HepG2 (cell line): Measurements from ENCODE around the gene SLC45A1.

Experiments
- GABPA ChIP-seq, 2 experiments: IDR thresholded peaks; 2 replicates each; pipeline ENCODE4 v1.6.1; 2011 to 2016; ENCODE audit warnings: low read depth in 2 of 2, low read length in 1 of 2, missing biosample characterization in 1 of 2, missing genetic modification characterization in 1 of 2
- TF ChIP-seq, protein P1 (sequence below): sonication (generic); formaldehyde crosslinking; IDR thresholded peaks from 2 replicates; pipeline ENCODE4 v1.5.0; 2020; ENCODE audit warnings: mild to moderate bottlenecking, missing genetic modification reagents, moderate library complexity

DNA sequence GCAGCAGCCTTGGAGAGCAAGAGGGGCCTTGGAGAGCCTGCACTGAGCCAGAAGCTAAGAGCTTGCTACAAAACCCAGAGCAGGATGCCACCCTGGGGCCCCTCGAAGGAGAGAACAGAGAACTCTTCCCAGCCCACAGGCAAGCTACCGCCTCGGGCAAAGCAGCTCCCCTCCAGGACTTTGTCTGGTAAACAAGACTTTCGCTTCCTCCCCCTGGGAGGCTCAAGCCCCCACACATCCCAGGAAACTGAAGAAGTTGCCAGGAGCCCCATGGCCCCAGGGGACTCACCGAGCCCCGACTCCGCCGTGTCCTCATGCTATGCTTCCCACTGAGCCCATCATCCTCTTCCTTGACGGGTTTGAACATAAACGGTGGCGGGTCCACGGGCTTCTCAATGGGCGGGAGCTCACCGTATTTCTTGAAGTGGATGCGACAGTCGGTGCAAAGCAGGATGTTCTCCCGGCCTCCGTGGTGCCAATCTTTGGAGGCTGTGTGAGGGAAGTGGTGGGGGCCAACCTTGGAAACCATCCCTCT is 45.9 kb downstream of the SLC45A1 start:
- TF ChIP-seq, protein P1, sequence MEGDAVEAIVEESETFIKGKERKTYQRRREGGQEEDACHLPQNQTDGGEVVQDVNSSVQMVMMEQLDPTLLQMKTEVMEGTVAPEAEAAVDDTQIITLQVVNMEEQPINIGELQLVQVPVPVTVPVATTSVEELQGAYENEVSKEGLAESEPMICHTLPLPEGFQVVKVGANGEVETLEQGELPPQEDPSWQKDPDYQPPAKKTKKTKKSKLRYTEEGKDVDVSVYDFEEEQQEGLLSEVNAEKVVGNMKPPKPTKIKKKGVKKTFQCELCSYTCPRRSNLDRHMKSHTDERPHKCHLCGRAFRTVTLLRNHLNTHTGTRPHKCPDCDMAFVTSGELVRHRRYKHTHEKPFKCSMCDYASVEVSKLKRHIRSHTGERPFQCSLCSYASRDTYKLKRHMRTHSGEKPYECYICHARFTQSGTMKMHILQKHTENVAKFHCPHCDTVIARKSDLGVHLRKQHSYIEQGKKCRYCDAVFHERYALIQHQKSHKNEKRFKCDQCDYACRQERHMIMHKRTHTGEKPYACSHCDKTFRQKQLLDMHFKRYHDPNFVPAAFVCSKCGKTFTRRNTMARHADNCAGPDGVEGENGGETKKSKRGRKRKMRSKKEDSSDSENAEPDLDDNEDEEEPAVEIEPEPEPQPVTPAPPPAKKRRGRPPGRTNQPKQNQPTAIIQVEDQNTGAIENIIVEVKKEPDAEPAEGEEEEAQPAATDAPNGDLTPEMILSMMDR (CRISPR knock-in tag), result no peak
- TF ChIP-seq GABPA (IDR thresholded peaks at IDR 0.05; ENCODE audit: low read depth, low read length) (no peak), GABPA (CRISPR knock-in tag; IDR thresholded peaks at IDR 0.05; ENCODE audit: low read depth) (no peak)
